ENCODE measurements around the gene NFKBIL1.

DNA sequence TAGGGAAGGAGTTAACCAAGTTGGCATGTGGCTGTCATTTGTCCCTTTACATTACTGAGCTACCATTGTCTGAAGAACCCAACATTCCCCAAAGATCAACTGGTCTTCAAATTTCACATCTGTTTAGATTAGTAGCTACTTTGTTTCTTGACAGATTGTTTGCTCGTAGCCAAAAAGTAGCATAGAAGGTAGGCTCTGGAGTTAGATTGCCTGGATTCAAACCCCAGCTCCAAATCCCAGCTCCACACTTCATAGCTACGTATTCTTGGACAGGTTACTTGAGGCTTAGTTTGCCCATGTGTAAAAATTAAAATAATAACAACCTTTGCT lies 1.1 kb downstream of the NFKBIL1 start:
- TF ChIP-seq, protein P1, sequence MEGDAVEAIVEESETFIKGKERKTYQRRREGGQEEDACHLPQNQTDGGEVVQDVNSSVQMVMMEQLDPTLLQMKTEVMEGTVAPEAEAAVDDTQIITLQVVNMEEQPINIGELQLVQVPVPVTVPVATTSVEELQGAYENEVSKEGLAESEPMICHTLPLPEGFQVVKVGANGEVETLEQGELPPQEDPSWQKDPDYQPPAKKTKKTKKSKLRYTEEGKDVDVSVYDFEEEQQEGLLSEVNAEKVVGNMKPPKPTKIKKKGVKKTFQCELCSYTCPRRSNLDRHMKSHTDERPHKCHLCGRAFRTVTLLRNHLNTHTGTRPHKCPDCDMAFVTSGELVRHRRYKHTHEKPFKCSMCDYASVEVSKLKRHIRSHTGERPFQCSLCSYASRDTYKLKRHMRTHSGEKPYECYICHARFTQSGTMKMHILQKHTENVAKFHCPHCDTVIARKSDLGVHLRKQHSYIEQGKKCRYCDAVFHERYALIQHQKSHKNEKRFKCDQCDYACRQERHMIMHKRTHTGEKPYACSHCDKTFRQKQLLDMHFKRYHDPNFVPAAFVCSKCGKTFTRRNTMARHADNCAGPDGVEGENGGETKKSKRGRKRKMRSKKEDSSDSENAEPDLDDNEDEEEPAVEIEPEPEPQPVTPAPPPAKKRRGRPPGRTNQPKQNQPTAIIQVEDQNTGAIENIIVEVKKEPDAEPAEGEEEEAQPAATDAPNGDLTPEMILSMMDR (IDR thresholded peaks at IDR 0.05): no peak
- no peak for TF ChIP-seq POLR2A (IDR thresholded peaks at IDR 0.05)
